Stomach (tissue), 4 donors: ENCODE data around the gene NDUFV1.
"Not testable (repeated sequence)": the region's sequence is repeated elsewhere in the genome, so short reads cannot be mapped to it uniquely, and the experiment has no call there.

Experiments
- EP300 ChIP-seq: sonication (generic); formaldehyde crosslinking; IDR thresholded peaks from one replicate; pipeline ENCODE4 v1.6.1; 2017; ENCODE audit warnings: antibody characterized with exemption
- POLR2A ChIP-seq, 4 donors: fragments of 450-650 bp; IDR thresholded peaks; one replicate each; pipeline ENCODE4 v1.6.1; 2016; ENCODE audit warnings: antibody characterized with exemption in 4 of 4, control low read depth in 2 of 4, mild to moderate bottlenecking in 1 of 4, moderate library complexity in 1 of 4
- POLR2AphosphoS5 ChIP-seq, 3 donors: sonication (generic); formaldehyde crosslinking; IDR thresholded peaks; one replicate each; pipeline ENCODE4 v1.6.1; 2016; ENCODE audit warnings: antibody characterized with exemption in 3 of 3
- TF ChIP-seq, protein P1 (sequence below), 7 experiments: fragments of 450-650 bp in 4 of 7; fragments of 200-600 bp in 3 of 7; sonication (generic) in 3 of 7; IDR thresholded peaks; one replicate each; pipeline ENCODE4 v1.5.1; 2016 to 2019; ENCODE audit warnings: antibody characterized with exemption in 7 of 7, control low read depth in 2 of 7, mild to moderate bottlenecking in 1 of 7

DNA sequence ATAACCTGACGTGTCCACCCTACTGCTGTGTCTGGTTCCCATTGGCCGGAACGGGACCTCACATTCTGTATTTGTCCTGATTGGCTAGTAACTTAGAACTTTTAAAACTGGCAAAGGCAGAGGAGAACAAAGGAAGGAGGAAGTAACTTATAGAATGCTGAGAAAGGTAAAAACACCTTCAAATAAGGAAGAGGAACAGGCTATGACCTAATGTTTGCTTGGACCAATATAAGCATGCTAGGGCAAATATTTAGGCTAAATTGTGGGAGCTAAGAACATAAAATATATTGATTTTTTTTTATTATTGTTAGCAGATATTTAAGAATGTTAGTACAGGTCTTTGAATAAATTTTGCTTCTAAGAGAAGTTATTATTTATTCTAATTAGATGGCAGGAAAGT, 30.7 kb downstream of the NDUFV1 start:
- TF ChIP-seq, protein P1, sequence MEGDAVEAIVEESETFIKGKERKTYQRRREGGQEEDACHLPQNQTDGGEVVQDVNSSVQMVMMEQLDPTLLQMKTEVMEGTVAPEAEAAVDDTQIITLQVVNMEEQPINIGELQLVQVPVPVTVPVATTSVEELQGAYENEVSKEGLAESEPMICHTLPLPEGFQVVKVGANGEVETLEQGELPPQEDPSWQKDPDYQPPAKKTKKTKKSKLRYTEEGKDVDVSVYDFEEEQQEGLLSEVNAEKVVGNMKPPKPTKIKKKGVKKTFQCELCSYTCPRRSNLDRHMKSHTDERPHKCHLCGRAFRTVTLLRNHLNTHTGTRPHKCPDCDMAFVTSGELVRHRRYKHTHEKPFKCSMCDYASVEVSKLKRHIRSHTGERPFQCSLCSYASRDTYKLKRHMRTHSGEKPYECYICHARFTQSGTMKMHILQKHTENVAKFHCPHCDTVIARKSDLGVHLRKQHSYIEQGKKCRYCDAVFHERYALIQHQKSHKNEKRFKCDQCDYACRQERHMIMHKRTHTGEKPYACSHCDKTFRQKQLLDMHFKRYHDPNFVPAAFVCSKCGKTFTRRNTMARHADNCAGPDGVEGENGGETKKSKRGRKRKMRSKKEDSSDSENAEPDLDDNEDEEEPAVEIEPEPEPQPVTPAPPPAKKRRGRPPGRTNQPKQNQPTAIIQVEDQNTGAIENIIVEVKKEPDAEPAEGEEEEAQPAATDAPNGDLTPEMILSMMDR (IDR thresholded peaks at IDR 0.05) = not testable (repeated sequence)
- TF ChIP-seq POLR2A (IDR thresholded peaks at IDR 0.05); EP300; POLR2AphosphoS5 (IDR thresholded peaks at IDR 0.05): not testable (repeated sequence)
